ENCODE data around the gene EDN2. TPM values are rescaled to one million over a fixed set of nuclear protein-coding genes. Genes with fewer than 3 reads are reported as not detected.

Gene EDN2
- total and polyA plus RNA-seq, 4 donors, result 0.17 to 0.66 TPM; not detected in 2

DNA sequence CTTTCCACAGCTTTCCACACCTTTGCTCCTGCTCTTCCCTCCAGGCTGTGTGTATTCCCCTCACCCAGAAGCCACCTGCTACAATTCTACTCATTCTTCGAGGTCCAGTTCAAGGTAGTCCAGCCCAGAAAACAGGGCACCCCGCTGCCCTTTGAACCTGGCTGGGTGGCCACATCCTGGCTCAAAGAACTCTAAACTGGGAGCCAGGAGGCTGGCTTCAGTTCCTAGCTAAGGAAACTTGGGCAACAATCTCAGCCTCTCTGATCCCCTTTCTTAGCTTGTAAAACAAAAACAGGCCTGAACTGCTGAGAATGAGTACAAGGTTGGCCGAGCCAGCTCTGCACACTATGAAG, 4.7 kb downstream of the EDN2 start:
- peaks cover 71% of the 10 kb centered on the region for H3K4me1 ChIP-seq (ENCODE audit: control insufficient read depth, insufficient read depth, low read length)
- DNase-seq (ENCODE audit: low read depth in 4 of 6, low spot score in 6 of 6), result no peak
- H3K27me3 ChIP-seq (ENCODE audit: control insufficient read depth, insufficient read depth, low read length), result no peaks in the 10 kb centered on the region
- H3K9me3 ChIP-seq (ENCODE audit: control insufficient read depth, insufficient read depth, low read length), result no peaks in the 10 kb centered on the region
- H3K27ac ChIP-seq (ENCODE audit: low read depth, low read length), result no peak overlapping the region
- WGBS (ENCODE audit: insufficient coverage), result 82% methylated on average over 3 of the region's 3 CpGs
- H3K36me3 ChIP-seq (ENCODE audit: control insufficient read depth, insufficient read depth, low read length), result no peaks in the 10 kb centered on the region
- no peak overlapping the region for H3K4me3 ChIP-seq (ENCODE audit: low read depth, low read length)

DNA sequence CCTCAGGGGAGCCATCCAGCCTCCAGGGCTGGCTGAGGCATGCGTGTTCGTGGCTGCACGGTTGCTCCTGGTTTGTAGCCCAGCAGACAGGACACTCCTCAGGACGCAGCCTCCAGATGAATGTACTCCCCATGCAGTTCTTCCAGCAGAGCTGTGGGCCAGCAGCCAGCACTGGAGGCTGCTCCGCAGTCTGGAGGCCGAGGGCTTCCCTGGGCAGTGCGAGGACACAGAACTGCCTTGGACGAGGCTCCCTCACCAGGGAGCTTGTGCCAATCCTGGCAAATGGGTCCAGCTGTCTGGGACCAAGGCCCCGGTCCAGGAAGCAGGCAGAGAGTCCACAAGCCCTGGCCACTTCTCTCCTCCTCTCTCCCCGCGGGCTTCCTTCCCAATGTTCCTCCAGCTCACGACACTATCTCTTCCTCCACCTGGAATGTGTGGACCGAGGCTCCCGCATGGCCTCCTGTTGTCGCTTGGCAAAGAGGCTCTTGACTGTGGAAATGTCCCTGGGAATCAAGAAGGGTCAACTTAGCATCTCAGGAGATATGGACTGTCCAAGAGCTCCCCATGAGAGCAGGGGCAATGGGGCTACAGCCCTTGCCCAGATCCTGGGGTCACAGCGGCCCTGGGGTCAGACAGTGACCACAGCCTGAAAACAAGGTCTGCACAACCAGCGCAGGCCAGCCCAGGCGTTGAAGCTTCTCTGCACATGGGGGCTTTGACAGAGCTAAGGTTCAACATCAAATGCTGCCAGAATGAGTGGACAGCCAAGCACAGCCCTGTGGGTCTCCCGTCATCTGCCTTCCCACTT, 5.3 kb downstream of the EDN2 start:
- 56% methylated on average over 19 of the region's 19 CpGs for WGBS (ENCODE audit: insufficient coverage)
- Histone ChIP-seq H3K27ac (ENCODE audit: low read depth, low read length) (no peak overlapping the region), H3K4me1 (ENCODE audit: control insufficient read depth, insufficient read depth, low read length) (peaks cover 71% of the 10 kb centered on the region), H3K9me3 (ENCODE audit: control insufficient read depth, insufficient read depth, low read length) (no peaks in the 10 kb centered on the region), H3K4me3 (ENCODE audit: low read depth, low read length) (no peak overlapping the region), H3K36me3 (ENCODE audit: control insufficient read depth, insufficient read depth, low read length) (no peaks in the 10 kb centered on the region), H3K27me3 (ENCODE audit: control insufficient read depth, insufficient read depth, low read length) (no peaks in the 10 kb centered on the region)
- DNase-seq (ENCODE audit: low read depth in 4 of 6, low spot score in 6 of 6), result peak in 2 of 6 donors; percentile 66 to 83

- no peak for DNase-seq (ENCODE audit: low read depth in 4 of 6, low spot score in 6 of 6)
- Histone ChIP-seq H3K27ac (ENCODE audit: low read depth, low read length) (no peak overlapping the region), H3K4me1 (ENCODE audit: control insufficient read depth, insufficient read depth, low read length) (peaks cover 68% of the 10 kb centered on the region), H3K9me3 (ENCODE audit: control insufficient read depth, insufficient read depth, low read length) (no peaks in the 10 kb centered on the region), H3K27me3 (ENCODE audit: control insufficient read depth, insufficient read depth, low read length) (no peaks in the 10 kb centered on the region), H3K36me3 (ENCODE audit: control insufficient read depth, insufficient read depth, low read length) (no peaks in the 10 kb centered on the region), H3K4me3 (ENCODE audit: low read depth, low read length) (no peak overlapping the region)
- 83% methylated on average over 11 of the region's 12 CpGs for WGBS (ENCODE audit: insufficient coverage)
These were observed 6.2 kb downstream of the EDN2 start for GRCh38 chr1:41478118-41478748.

GRCh38 chr1:41476807-41477361, 7.6 kb downstream of the EDN2 start:
- 70% methylated on average over 8 of the region's 11 CpGs for WGBS (ENCODE audit: insufficient coverage)
- no peaks in the 10 kb centered on the region for H3K9me3 ChIP-seq (ENCODE audit: control insufficient read depth, insufficient read depth, low read length)
- H3K27me3 ChIP-seq (ENCODE audit: control insufficient read depth, insufficient read depth, low read length), result no peaks in the 10 kb centered on the region
- H3K27ac ChIP-seq (ENCODE audit: low read depth, low read length), result no peak overlapping the region
- no peaks in the 10 kb centered on the region for H3K36me3 ChIP-seq (ENCODE audit: control insufficient read depth, insufficient read depth, low read length)
- H3K4me3 ChIP-seq (ENCODE audit: low read depth, low read length), result no peak overlapping the region
- peaks cover 55% of the 10 kb centered on the region for H3K4me1 ChIP-seq (ENCODE audit: control insufficient read depth, insufficient read depth, low read length)
- DNase-seq (ENCODE audit: low read depth in 4 of 6, low spot score in 6 of 6), result no peak

- WGBS (ENCODE audit: insufficient coverage), result 74% methylated on average over 3 of the region's 8 CpGs
- no peaks in the 10 kb centered on the region for H3K36me3 ChIP-seq (ENCODE audit: control insufficient read depth, insufficient read depth, low read length)
- DNase-seq (ENCODE audit: low read depth in 4 of 6, low spot score in 6 of 6), result no peak
- H3K4me3 ChIP-seq (ENCODE audit: low read depth, low read length), result no peak overlapping the region
- no peak overlapping the region for H3K27ac ChIP-seq (ENCODE audit: low read depth, low read length)
- H3K27me3 ChIP-seq (ENCODE audit: control insufficient read depth, insufficient read depth, low read length), result no peaks in the 10 kb centered on the region
- no peaks in the 10 kb centered on the region for H3K9me3 ChIP-seq (ENCODE audit: control insufficient read depth, insufficient read depth, low read length)
- peaks cover 53% of the 10 kb centered on the region for H3K4me1 ChIP-seq (ENCODE audit: control insufficient read depth, insufficient read depth, low read length)
These were observed 8.5 kb downstream of the EDN2 start for GRCh38 chr1:41475859-41476567.

GRCh38 chr1:41475346-41475745, 9.1 kb downstream of the EDN2 start:
- Histone ChIP-seq H3K27ac (ENCODE audit: low read depth, low read length) (no peak overlapping the region), H3K27me3 (ENCODE audit: control insufficient read depth, insufficient read depth, low read length) (no peaks in the 10 kb centered on the region), H3K4me3 (ENCODE audit: low read depth, low read length) (no peak overlapping the region), H3K4me1 (ENCODE audit: control insufficient read depth, insufficient read depth, low read length) (peaks cover 53% of the 10 kb centered on the region), H3K9me3 (ENCODE audit: control insufficient read depth, insufficient read depth, low read length) (no peaks in the 10 kb centered on the region), H3K36me3 (ENCODE audit: control insufficient read depth, insufficient read depth, low read length) (no peaks in the 10 kb centered on the region)
- no peak for DNase-seq (ENCODE audit: low read depth in 4 of 6, low spot score in 6 of 6)
- 94% methylated on average over 3 of the region's 4 CpGs for WGBS (ENCODE audit: insufficient coverage)

GRCh38 chr1:41474490-41475271, 9.8 kb downstream of the EDN2 start:
- no peaks in the 10 kb centered on the region for H3K36me3 ChIP-seq (ENCODE audit: control insufficient read depth, insufficient read depth, low read length)
- peak overlapping the region; percentile 27 for H3K27ac ChIP-seq (ENCODE audit: low read depth, low read length)
- H3K4me3 ChIP-seq (ENCODE audit: low read depth, low read length), result no peak overlapping the region
- no peaks in the 10 kb centered on the region for H3K27me3 ChIP-seq (ENCODE audit: control insufficient read depth, insufficient read depth, low read length)
- DNase-seq (ENCODE audit: low read depth in 4 of 6, low spot score in 6 of 6), result peak in 5 of 6 donors; percentile 62 to 96 (median 75)
- no peaks in the 10 kb centered on the region for H3K9me3 ChIP-seq (ENCODE audit: control insufficient read depth, insufficient read depth, low read length)
- peaks cover 52% of the 10 kb centered on the region for H3K4me1 ChIP-seq (ENCODE audit: control insufficient read depth, insufficient read depth, low read length)
- WGBS (ENCODE audit: insufficient coverage), result 22% methylated on average over 15 of the region's 17 CpGs

DNA sequence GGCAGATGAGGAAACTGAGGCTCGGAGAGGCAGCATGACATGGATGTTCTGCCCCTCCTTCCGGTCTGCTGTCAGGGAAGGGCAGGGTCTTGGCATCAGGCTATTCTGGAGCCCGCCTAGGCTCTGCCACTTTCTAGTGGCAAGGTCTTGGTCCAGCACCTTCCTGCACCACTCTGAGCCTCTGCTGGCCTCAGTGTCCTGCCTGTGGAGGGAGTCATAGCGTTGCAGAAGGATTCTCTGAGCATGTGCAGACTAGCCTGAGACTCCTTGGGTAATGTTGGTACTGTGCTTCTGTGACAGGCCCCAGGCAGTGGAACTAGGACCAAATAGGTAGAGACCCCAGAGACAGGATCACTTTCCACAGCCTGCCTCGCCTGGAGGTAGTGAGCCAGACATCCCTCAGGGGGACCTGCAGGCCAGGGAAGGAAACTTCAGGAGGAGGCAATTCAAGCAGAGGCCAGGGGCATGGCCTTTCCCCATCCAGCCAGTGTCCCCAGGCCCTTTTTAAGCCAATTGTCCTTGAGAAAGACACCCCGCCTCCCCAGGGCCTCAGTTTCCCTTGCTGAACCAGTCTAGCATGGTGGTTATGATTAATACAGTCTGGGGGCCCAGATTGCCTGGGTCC, 10.6 kb downstream of the EDN2 start:
- no peak for DNase-seq (ENCODE audit: low read depth in 4 of 6, low spot score in 6 of 6)
- H3K27me3 ChIP-seq (ENCODE audit: control insufficient read depth, insufficient read depth, low read length), result no peaks in the 10 kb centered on the region
- 87% methylated on average over 5 of the region's 6 CpGs for WGBS (ENCODE audit: insufficient coverage)
- no peak overlapping the region for H3K27ac ChIP-seq (ENCODE audit: low read depth, low read length)
- H3K9me3 ChIP-seq (ENCODE audit: control insufficient read depth, insufficient read depth, low read length), result no peaks in the 10 kb centered on the region
- H3K36me3 ChIP-seq (ENCODE audit: control insufficient read depth, insufficient read depth, low read length), result no peaks in the 10 kb centered on the region
- H3K4me1 ChIP-seq (ENCODE audit: control insufficient read depth, insufficient read depth, low read length), result peaks cover 43% of the 10 kb centered on the region
- H3K4me3 ChIP-seq (ENCODE audit: low read depth, low read length), result no peak overlapping the region

GRCh38 chr1:41471658-41472057, 12.8 kb downstream of the EDN2 start:
- Histone ChIP-seq H3K4me1 (ENCODE audit: control insufficient read depth, insufficient read depth, low read length) (peaks cover 25% of the 10 kb centered on the region), H3K4me3 (ENCODE audit: low read depth, low read length) (no peak overlapping the region), H3K27me3 (ENCODE audit: control insufficient read depth, insufficient read depth, low read length) (no peaks in the 10 kb centered on the region), H3K36me3 (ENCODE audit: control insufficient read depth, insufficient read depth, low read length) (no peaks in the 10 kb centered on the region), H3K27ac (ENCODE audit: low read depth, low read length) (no peak overlapping the region), H3K9me3 (ENCODE audit: control insufficient read depth, insufficient read depth, low read length) (no peaks in the 10 kb centered on the region)
- whole genome bisulfite sequencing (ENCODE audit: insufficient coverage), result 100% methylated on average over 4 of the region's 6 CpGs
- DNase-seq (ENCODE audit: low read depth in 4 of 6, low spot score in 6 of 6), result no peak

Data from spinal cord (tissue), 10 donors.